Stimulated activated naive CD8-positive, alpha-beta T cell treated with anti-CD3 and anti-CD28 coated beads, Interleukin-15, amount 100 ng/mL, for 72 hours (primary cell): ENCODE results near the gene TPM3.

ENCODE experiments used
- ATAC-seq: fragments of 150-1000 bp; cut with Tn5 transposase; 2 replicates; pipeline ENCODE4 v1.10.0; 2021; ENCODE audit warnings: mild to moderate bottlenecking, moderate library complexity
- DNase-seq, 2 donors: peaks; one replicate each; pipeline ENCODE4 v3.0.0; 2021 to 2022
- H3K27ac Mint-ChIP-seq, 2 donors: one replicate each; pipeline ENCODE4 v1.8.0; 2022; ENCODE audit warnings: mild to moderate bottlenecking in 2 of 2, mixed read lengths in 2 of 2, moderate library complexity in 2 of 2
- H3K27me3 Mint-ChIP-seq: one replicate; pipeline ENCODE4 v1.8.0; 2022; ENCODE audit warnings: mixed read lengths
- H3K4me1 Mint-ChIP-seq: one replicate; pipeline ENCODE4 v1.8.0; 2022; ENCODE audit warnings: mild to moderate bottlenecking, mixed read lengths
- H3K4me3 Mint-ChIP-seq, 2 donors: one replicate each; pipeline ENCODE4 v1.8.0; 2022; ENCODE audit warnings: mild to moderate bottlenecking in 2 of 2, mixed read lengths in 2 of 2, moderate library complexity in 1 of 2
- H3K9me3 Mint-ChIP-seq, 2 donors: one replicate each; pipeline ENCODE4 v1.8.0; 2022; ENCODE audit warnings: mixed read lengths in 2 of 2

TPM3 gene

DNA sequence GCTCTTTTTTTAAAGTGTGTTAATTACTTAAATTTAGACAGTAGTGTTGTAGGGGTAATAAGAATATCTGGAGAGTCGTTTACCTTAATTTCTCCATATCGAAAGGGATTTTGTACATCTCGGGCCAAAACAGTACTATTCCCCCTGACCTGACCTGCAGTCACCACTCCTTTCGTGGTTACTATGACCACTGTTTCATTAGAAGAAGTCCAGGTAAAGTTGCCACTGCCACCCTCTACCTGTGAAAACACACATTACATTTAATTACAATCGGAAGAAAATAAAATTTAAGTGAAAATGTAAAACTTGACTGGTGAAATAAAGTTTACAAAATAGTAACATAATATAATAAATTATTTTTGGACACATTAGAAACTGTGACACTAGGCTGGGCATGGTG lies 74.3 kb downstream of the TPM3 start:
- no peak overlapping the region for H3K27ac Mint-ChIP-seq
- H3K4me1 Mint-ChIP-seq, result peaks cover 10% of the 10 kb centered on the region
- ATAC-seq (no peak), DNase-seq (no peak)
- no peaks in the 10 kb centered on the region for H3K9me3 Mint-ChIP-seq
- H3K27me3 Mint-ChIP-seq, result no peaks in the 10 kb centered on the region
- no peak overlapping the region for H3K4me3 Mint-ChIP-seq

DNA sequence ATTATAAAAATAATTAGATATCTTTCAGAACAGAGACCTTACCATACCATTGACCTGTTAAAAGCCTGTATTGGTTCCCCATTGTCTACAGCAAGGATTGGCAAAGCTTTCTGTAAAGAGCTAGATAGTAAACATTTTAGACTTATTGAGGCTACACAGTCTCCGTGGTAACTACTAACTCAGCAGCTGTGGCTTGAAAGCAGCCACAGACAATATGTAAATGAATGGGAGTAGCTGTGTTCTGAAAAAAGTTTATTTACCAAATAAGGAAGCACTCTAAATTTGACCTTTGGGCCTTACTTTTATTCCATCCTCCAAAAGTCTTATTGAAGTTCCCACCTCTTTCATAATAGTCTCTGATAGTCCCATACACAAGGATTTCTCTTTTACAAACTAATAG lies 76.7 kb downstream of the TPM3 start:
- Mint-ChIP-seq H3K27me3 (no peaks in the 10 kb centered on the region), H3K4me3 (no peak overlapping the region), H3K9me3 (no peaks in the 10 kb centered on the region), H3K4me1 (peaks cover 10% of the 10 kb centered on the region), H3K27ac (peak overlapping the region in 1 of 2 donors; percentile 86)
- ATAC-seq, result no peak
- DNase-seq, result no peak
